Tibial nerve (tissue), 4 donors: ENCODE data around the gene FCER2. TPM values are rescaled to one million over a fixed set of nuclear protein-coding genes. Genes with fewer than 3 reads are reported as not detected.

ENCODE experiments used
- DNase-seq, 2 donors: peaks; one replicate each; pipeline ENCODE4 v3.0.0-alpha.2; 2019; ENCODE audit warnings: low spot score in 2 of 2
- H3K27ac ChIP-seq, 4 donors: fragments of 200-600 bp; sonication (generic) in 3 of 4; one replicate each; pipeline ENCODE4 v1.5.1; 2017 to 2019; ENCODE audit warnings: mild to moderate bottlenecking in 1 of 4
- H3K27me3 ChIP-seq, 2 donors: fragments of 200-600 bp; sonication (generic) in 1 of 2; one replicate each; pipeline versions ENCODE4 v1.5.1 to v1.6.0; 2017 to 2019
- H3K36me3 ChIP-seq, 3 donors: fragments of 200-600 bp; sonication (generic); one replicate each; pipeline ENCODE4 v1.5.1; 2018 to 2019
- H3K4me1 ChIP-seq, 4 donors: fragments of 200-600 bp; sonication (generic) in 3 of 4; one replicate each; pipeline ENCODE4 v1.5.1; 2017 to 2019
- H3K4me3 ChIP-seq, 4 donors: fragments of 200-600 bp; sonication (generic) in 3 of 4; one replicate each; pipeline ENCODE4 v1.5.1; 2017 to 2019; ENCODE audit warnings: mild to moderate bottlenecking in 1 of 4, moderate library complexity in 1 of 4
- H3K9me3 ChIP-seq, 4 donors: fragments of 200-600 bp; sonication (generic) in 3 of 4; one replicate each; pipeline ENCODE4 v1.5.1; 2017 to 2019
- EP300 ChIP-seq, 2 donors: sonication (generic); formaldehyde crosslinking; IDR thresholded peaks; one replicate each; pipeline ENCODE4 v1.6.1; 2017; ENCODE audit warnings: antibody characterized with exemption in 2 of 2, mild to moderate bottlenecking in 1 of 2
- POLR2A ChIP-seq, 2 donors: fragments of 450-650 bp; IDR thresholded peaks; one replicate each; pipeline ENCODE4 v1.6.1; 2017; ENCODE audit warnings: antibody characterized with exemption in 2 of 2, mild to moderate bottlenecking in 2 of 2, moderate library complexity in 2 of 2
- WGBS, 2 donors: methylation state at CpG; one replicate each; pipeline ENCODE4 v1.1.5; 2018; 5-methylcytosine and 5-hydroxymethylcytosine counted together
- total RNA-seq, 4 donors: library from RNA; depleted of rRNA; stranded (reverse); fragments of >200 nt; gene quantifications; one replicate each; pipeline ENCODE4 v1.1.0, GENCODE V29; 2016
- TF ChIP-seq, protein P1 (sequence below), 5 experiments: fragments of 200-600 bp in 3 of 5; fragments of 450-650 bp in 2 of 5; sonication (generic) in 3 of 5; IDR thresholded peaks; one replicate each; pipeline ENCODE4 v1.5.1; 2016 to 2019; ENCODE audit warnings: antibody characterized with exemption in 5 of 5, mild to moderate bottlenecking in 3 of 5, moderate library complexity in 2 of 5

The FCER2 gene
- total RNA-seq, 4 donors from 2014 or later = 0.90 to 1.0 TPM; not detected in 2

DNA sequence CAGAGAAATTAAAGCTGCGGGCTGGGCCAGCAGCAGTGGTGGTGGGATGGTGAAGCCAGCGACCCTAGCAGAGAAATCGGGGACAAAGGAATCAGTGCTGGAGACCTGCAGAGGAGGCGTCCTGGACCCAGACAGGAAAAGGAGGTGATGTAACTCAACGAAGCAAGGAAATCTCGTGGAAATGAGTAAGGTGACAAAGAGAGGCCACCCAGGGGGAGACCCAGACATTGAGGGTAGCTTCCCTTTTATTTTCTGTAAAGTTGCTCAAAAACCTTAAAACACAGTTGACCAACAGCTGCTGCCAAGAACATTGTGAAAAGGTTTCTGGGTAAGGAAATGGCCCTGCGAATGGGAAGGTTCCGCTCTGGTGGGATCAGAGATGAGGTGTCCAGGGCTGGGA, 46.4 kb downstream of the FCER2 start:
- 67 to 68% methylated on average over 7 to 8 of the region's 8 CpGs for WGBS, 2 donors
- no peak overlapping the region for H3K4me3 ChIP-seq

GRCh38 chr19:7654401-7654800, 47.5 kb downstream of the FCER2 start:
- Histone ChIP-seq H3K27ac (no peak overlapping the region), H3K4me3 (no peak overlapping the region), H3K9me3 (no peaks in the 10 kb centered on the region), H3K4me1 (peaks cover 0 to 11% (median 0%) of the 10 kb centered on the region in 4 donors), H3K27me3 (peaks cover 0 to 21% of the 10 kb centered on the region in 2 donors), H3K36me3 (no peaks in the 10 kb centered on the region)
- TF ChIP-seq EP300 (IDR thresholded peaks at IDR 0.05) (no peak), POLR2A (IDR thresholded peaks at IDR 0.05) (no peak)
- TF ChIP-seq, protein P1, sequence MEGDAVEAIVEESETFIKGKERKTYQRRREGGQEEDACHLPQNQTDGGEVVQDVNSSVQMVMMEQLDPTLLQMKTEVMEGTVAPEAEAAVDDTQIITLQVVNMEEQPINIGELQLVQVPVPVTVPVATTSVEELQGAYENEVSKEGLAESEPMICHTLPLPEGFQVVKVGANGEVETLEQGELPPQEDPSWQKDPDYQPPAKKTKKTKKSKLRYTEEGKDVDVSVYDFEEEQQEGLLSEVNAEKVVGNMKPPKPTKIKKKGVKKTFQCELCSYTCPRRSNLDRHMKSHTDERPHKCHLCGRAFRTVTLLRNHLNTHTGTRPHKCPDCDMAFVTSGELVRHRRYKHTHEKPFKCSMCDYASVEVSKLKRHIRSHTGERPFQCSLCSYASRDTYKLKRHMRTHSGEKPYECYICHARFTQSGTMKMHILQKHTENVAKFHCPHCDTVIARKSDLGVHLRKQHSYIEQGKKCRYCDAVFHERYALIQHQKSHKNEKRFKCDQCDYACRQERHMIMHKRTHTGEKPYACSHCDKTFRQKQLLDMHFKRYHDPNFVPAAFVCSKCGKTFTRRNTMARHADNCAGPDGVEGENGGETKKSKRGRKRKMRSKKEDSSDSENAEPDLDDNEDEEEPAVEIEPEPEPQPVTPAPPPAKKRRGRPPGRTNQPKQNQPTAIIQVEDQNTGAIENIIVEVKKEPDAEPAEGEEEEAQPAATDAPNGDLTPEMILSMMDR (IDR thresholded peaks at IDR 0.05) = no peak
- WGBS, 2 donors = 52 to 55% methylated on average over 8 of the region's 8 CpGs
- DNase-seq = no peak

More for the DNA sequence above, 46.4 kb downstream of the FCER2 start:
- TF ChIP-seq EP300 (IDR thresholded peaks at IDR 0.05) = no peak
- TF ChIP-seq, protein P1 (IDR thresholded peaks at IDR 0.05) = no peak
- TF ChIP-seq POLR2A (IDR thresholded peaks at IDR 0.05) = no peak
- DNase-seq = no peak
- Histone ChIP-seq H3K27me3 (peaks cover 0 to 12% of the 10 kb centered on the region in 2 donors), H3K27ac (no peak overlapping the region), H3K4me1 (peaks cover 0 to 11% (median 0%) of the 10 kb centered on the region in 4 donors), H3K36me3 (no peaks in the 10 kb centered on the region), H3K9me3 (no peaks in the 10 kb centered on the region)

DNA sequence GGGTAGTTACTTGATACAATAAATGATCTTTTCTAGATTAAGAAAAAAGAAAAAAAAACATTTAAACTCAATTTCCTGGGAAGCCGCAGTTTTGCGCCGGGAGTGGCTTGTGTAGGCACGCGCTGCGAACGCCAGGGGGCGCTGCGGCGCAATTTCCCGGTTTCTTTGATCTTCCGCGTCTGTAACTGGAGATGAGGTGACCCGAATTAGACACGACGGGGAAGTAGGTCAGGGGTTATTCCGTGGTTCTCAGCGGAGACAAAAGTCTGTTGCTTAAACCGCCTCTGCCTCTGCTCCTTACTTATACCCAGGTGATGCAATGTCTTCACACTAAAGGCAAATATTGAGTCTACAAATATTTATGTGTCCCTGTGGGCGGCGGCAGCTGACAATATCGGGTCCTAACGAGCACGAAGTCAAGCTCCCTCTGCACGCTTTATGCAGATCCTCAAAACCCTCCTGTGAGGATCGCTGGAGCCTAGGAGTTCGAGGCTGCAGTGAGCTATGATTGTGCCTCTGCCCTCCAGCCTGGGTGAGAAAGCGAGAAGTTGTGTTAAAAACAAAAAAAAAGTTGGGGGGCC, 49.8 kb downstream of the FCER2 start:
- peaks cover 0 to 8% (median 0%) of the 10 kb centered on the region in 4 donors for H3K4me1 ChIP-seq
- H3K27ac ChIP-seq = no peak overlapping the region
- peak overlapping the region in 1 of 4 donors; percentile 26 for H3K4me3 ChIP-seq
- no peaks in the 10 kb centered on the region for H3K9me3 ChIP-seq
- DNase-seq = peak; percentile 42 to 73
- 4 to 5% methylated on average over 28 of the region's 28 CpGs for WGBS, 2 donors
- H3K36me3 ChIP-seq = no peaks in the 10 kb centered on the region
- TF ChIP-seq EP300 (IDR thresholded peaks at IDR 0.05) = no peak
- TF ChIP-seq, protein P1 (IDR thresholded peaks at IDR 0.05) = peak; percentile 88 to 98 (median 95)
- peaks cover 0 to 27% of the 10 kb centered on the region in 2 donors for H3K27me3 ChIP-seq

- TF ChIP-seq EP300 (IDR thresholded peaks at IDR 0.05) = no peak
- no peak for TF ChIP-seq POLR2A (IDR thresholded peaks at IDR 0.05)
- TF ChIP-seq, protein P1 (IDR thresholded peaks at IDR 0.05) = no peak
- Histone ChIP-seq H3K4me3 (no peak overlapping the region), H3K36me3 (no peaks in the 10 kb centered on the region), H3K9me3 (no peaks in the 10 kb centered on the region), H3K4me1 (peaks cover 0 to 8% (median 0%) of the 10 kb centered on the region in 4 donors), H3K27me3 (peaks cover 0 to 29% of the 10 kb centered on the region in 2 donors), H3K27ac (no peak overlapping the region)
- no peak for DNase-seq
- WGBS, 2 donors = 37 to 38% methylated on average over 2 of the region's 2 CpGs
Observed at GRCh38 chr19:7650148-7650547, 51.8 kb downstream of the FCER2 start.

DNA sequence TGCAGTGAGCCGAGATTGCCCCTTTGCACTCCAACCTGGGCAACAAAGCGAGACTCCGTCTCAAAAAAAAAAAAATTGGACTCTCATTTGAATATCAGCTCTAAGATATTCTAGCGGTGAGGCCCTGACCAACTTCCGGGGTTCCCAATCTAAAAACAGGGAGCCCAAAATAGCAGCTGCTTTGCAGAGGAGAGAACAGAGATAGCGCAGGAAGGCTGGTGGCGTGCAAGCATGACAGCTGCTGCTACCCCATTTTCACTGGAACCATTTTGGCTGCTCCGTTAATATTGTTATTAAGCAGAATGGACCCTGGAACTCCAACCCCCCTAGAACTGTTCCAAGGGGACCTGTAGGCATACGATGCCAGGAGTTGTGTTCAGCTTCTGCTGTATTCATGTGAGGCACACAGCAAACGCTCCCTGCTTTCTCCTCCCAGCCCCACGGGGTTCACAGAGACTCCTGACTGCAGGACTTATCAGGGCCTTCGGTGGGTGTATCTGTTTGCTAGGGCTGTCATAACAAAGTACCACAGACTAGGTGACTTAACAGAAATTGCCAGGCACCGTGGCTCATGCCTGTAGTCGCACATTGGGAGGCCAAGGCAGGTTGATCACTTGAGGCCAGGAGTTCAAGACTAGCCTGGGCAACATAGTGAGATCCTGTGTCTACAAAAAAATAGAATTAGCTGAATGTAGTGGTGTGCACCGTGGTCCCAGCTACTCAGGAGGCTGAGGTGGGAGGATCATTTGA, 53.5 kb downstream of the FCER2 start:
- Histone ChIP-seq H3K4me1 (peaks cover 0 to 8% (median 0%) of the 10 kb centered on the region in 4 donors), H3K4me3 (no peak overlapping the region), H3K9me3 (no peaks in the 10 kb centered on the region), H3K27me3 (peaks cover 0 to 30% of the 10 kb centered on the region in 2 donors), H3K27ac (no peak overlapping the region), H3K36me3 (no peaks in the 10 kb centered on the region)
- WGBS, 2 donors = 79 to 84% methylated on average over 15 of the region's 15 CpGs
- no peak for DNase-seq
- no peak for TF ChIP-seq EP300 (IDR thresholded peaks at IDR 0.05)
- TF ChIP-seq, protein P1 (IDR thresholded peaks at IDR 0.05) = no peak
- no peak for TF ChIP-seq POLR2A (IDR thresholded peaks at IDR 0.05)
